A673 (cell line): ENCODE measurements around the gene DGCR8. TPM values are rescaled to one million over a fixed set of nuclear protein-coding genes. Genes with fewer than 3 reads are reported as not detected.

ENCODE experiments used
- BruUV-seq: library from RNA; stranded (reverse); fragments of 400-500 nt; replicated peaks from 2 replicates; lab custom pipeline; 2021; lab: Mats Ljungman, UMichigan
- CTCF ChIA-PET: fragments of 300-600 bp; sonication (Branson Sonifier 250); formaldehyde crosslinking; loops from one replicate; lab custom pipeline; 2022; ENCODE audit warnings: antibody characterized with exemption; lab: Charles Lee
- POLR2A ChIA-PET: fragments of 300-600 bp; sonication (Branson Sonifier 250); formaldehyde crosslinking; loops from one replicate; lab custom pipeline; 2022; ENCODE audit warnings: antibody characterized with exemption; ENCODE audit not compliant: low non-redundant PET; lab: Charles Lee
- DNase-seq: peaks from one replicate; pipeline ENCODE4 v3.0.0-alpha.2; 2015; ENCODE audit warnings: low spot score
- H3K27ac ChIP-seq: fragments of 200-600 bp; sonication (generic); 2 replicates; pipeline ENCODE4 v1.5.1; 2016; ENCODE audit warnings: mixed run types, low read depth, mild to moderate bottlenecking, mixed read lengths, antibody characterized with exemption, low read length; ENCODE audit not compliant: poor library complexity, severe bottlenecking
- H3K27me3 ChIP-seq: fragments of 200-600 bp; sonication (generic); replicated peaks from 2 replicates; pipeline ENCODE4 v1.6.1; 2017; ENCODE audit warnings: mixed run types, low read depth, mild to moderate bottlenecking, mixed read lengths, antibody characterized with exemption, low read length; ENCODE audit not compliant: insufficient read depth, poor library complexity
- H3K36me3 ChIP-seq: fragments of 200-600 bp; sonication (generic); 2 replicates; pipeline ENCODE4 v1.6.1; 2016; ENCODE audit warnings: mixed run types, mild to moderate bottlenecking, mixed read lengths, antibody characterized with exemption, low read length; ENCODE audit not compliant: insufficient read depth, poor library complexity, severe bottlenecking
- H3K4me1 ChIP-seq: fragments of 200-600 bp; sonication (generic); 2 replicates; pipeline ENCODE4 v1.6.1; 2017; ENCODE audit warnings: mixed run types, mild to moderate bottlenecking, mixed read lengths, antibody characterized with exemption, low read length; ENCODE audit not compliant: insufficient read depth, poor library complexity, severe bottlenecking
- H3K4me3 ChIP-seq: fragments of 200-600 bp; sonication (generic); 2 replicates; pipeline ENCODE4 v1.5.1; 2016; ENCODE audit warnings: low read depth, mixed run types, mild to moderate bottlenecking, mixed read lengths, low read length; ENCODE audit not compliant: poor library complexity, severe bottlenecking
- H3K9me3 ChIP-seq: fragments of 200-600 bp; sonication (generic); 2 replicates; pipeline ENCODE4 v1.6.1; 2016; ENCODE audit warnings: mixed run types, low read depth, mild to moderate bottlenecking, mixed read lengths, antibody characterized with exemption, low read length; ENCODE audit not compliant: poor library complexity, severe bottlenecking
- EZH2 ChIP-seq: fragments of 200-600 bp; sonication (generic); IDR thresholded peaks from 2 replicates; pipeline ENCODE4 v1.6.1; 2017; ENCODE audit warnings: borderline replicate concordance, low read depth, mild to moderate bottlenecking, mixed read lengths, antibody characterized with exemption, low read length; ENCODE audit not compliant: poor library complexity, severe bottlenecking
- intact Hi-C: fragments of 100-400 bp; cut with micrococcal nuclease; formaldehyde crosslinking; loops from one replicate; pipeline ENCODE4 v1.10.0; 2022; ENCODE audit not compliant: unreplicated experiment
- total RNA-seq: library from RNA; stranded (reverse); gene quantifications from 2 replicates; pipeline ENCODE4 v1.2.3, GENCODE V29; 2021
- TF ChIP-seq, protein P1 (sequence below): fragments of 300-800, 200-600 bp; sonication (generic); conservative IDR thresholded peaks from 2 replicates; pipeline ENCODE4 v1.5.1; 2017; ENCODE audit warnings: low read depth, mild to moderate bottlenecking, antibody characterized with exemption, low read length, moderate library complexity, mixed read lengths

DGCR8 gene
- total RNA-seq, 1 experiment from 2014 or later: 63.2 TPM

DNA sequence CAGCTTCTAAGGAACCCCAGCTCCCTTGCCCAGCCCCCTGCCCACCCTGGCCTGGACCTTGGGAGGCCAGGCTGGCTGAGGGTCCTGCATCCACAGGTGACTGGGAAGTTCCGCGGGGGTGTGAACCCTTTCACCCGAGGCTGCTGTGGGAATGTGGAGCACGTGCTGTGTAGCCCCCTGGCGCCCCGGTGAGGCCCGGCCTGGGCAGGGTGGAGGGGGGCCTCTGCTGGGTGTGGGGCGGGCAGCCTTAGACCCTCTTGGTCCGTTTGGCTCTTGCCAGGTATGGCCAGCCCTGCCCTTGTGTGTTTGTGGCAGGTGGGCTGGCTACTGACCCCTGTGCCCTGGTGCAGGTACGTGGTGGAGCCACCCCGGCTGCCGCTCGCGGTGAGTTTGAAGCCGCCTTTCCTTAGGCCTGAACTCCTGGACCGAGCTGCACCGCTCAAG is 60.5 kb downstream of the DGCR8 start:
- no peak for TF ChIP-seq EZH2
- TF ChIP-seq, protein P1, sequence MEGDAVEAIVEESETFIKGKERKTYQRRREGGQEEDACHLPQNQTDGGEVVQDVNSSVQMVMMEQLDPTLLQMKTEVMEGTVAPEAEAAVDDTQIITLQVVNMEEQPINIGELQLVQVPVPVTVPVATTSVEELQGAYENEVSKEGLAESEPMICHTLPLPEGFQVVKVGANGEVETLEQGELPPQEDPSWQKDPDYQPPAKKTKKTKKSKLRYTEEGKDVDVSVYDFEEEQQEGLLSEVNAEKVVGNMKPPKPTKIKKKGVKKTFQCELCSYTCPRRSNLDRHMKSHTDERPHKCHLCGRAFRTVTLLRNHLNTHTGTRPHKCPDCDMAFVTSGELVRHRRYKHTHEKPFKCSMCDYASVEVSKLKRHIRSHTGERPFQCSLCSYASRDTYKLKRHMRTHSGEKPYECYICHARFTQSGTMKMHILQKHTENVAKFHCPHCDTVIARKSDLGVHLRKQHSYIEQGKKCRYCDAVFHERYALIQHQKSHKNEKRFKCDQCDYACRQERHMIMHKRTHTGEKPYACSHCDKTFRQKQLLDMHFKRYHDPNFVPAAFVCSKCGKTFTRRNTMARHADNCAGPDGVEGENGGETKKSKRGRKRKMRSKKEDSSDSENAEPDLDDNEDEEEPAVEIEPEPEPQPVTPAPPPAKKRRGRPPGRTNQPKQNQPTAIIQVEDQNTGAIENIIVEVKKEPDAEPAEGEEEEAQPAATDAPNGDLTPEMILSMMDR: no peak
- BruUV-seq: no TSS peak
- H3K4me3 ChIP-seq: no peak overlapping the region
- no peaks in the 10 kb centered on the region for H3K9me3 ChIP-seq
- ChIA-PET POLR2A (no interaction called here), CTCF (interaction anchor here (0.6 kb wide), 1 partner anchor 15 kb away, joined by 3 read pairs; no protein-coding TSS in a partner anchor)
- intact Hi-C loops: no loop called here
- DNase-seq: no peak
- no peaks in the 10 kb centered on the region for H3K36me3 ChIP-seq
- H3K4me1 ChIP-seq: no peaks in the 10 kb centered on the region
- no peak overlapping the region for H3K27ac ChIP-seq
- no peaks in the 10 kb centered on the region for H3K27me3 ChIP-seq

DNA sequence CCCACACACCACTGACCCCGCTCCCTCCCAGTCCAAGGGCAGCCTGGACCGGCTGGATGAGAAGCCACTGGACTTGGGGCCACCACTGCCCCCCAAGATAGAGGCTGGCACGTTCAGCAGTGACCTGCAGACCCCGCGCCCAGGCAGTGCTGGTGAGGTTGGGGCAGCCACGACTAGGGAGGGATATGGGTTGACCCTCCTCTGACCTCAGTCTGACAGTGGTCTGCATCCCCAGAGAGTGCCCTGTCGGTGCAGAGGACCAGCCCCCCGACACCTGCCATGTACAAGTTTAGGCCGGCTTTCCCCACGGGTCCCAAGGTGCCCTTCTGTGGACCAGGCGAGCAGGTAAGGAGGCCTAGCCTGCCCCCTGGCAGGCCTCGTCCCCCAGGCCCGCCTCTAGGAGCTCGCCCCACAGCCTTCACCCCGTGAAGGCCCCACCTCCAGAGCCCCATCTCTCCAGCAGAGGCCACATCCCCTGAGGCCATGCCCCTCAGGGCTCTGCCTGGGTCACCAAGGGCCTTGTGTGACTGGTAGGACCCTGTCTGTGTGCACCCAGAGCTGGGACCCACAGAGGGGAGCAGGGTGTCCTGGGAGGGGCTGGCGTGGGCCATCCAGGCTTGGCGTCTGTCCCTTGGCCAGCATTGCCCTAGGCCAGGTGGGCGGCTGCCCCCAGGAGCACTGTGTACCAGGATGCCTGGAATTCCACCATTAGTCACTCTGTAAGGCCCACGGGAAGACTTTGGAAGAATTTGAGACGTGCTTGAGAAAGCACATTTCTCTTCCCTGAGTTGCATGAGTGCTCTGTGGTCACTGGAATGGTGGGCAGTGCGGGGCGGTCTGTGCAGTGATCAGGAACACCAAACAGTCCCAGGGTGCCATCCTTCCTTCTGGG is 61.4 kb downstream of the DGCR8 start:
- CTCF ChIA-PET: no interaction called here
- DNase-seq: no peak
- BruUV-seq: no TSS peak

DNA sequence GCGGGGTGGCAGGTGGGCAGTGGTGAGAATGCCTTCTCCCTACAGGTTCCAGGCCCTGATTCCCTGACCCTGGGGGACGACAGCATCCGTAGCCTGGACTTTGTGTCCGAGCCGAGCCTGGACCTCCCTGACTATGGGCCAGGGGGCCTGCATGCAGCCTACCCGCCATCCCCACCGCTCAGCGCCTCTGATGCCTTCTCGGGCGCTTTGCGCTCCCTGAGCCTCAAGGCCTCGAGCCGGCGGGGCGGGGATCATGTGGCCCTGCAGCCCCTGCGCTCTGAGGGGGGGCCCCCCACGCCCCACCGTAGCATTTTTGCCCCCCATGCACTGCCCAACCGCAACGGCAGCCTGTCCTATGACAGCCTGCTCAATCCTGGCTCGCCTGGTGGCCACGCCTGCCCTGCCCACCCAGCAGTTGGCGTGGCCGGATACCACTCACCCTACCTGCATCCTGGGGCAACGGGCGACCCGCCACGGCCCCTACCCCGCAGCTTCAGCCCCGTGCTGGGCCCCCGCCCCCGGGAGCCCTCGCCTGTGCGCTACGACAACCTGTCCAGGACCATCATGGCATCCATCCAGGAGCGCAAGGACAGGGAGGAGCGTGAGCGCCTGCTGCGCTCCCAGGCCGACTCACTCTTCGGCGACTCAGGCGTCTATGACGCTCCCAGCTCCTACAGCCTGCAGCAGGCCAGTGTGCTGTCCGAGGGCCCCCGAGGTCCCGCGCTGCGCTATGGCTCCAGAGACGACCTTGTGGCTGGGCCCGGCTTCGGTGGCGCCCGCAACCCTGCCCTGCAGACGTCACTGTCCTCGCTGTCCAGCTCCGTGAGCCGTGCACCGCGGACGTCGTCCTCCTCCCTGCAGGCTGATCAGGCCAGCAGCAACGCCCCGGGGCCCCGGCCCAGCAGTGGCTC is 62.9 kb downstream of the DGCR8 start:
- TF ChIP-seq, protein P1: no peak
- TF ChIP-seq EZH2: no peak
- Histone ChIP-seq H3K36me3 (no peaks in the 10 kb centered on the region), H3K4me3 (no peak overlapping the region), H3K9me3 (no peaks in the 10 kb centered on the region), H3K4me1 (no peaks in the 10 kb centered on the region), H3K27me3 (no peaks in the 10 kb centered on the region), H3K27ac (no peak overlapping the region)
- ChIA-PET CTCF (no interaction called here), POLR2A (no interaction called here)
- BruUV-seq: no TSS peak
- no peak for DNase-seq
- intact Hi-C loops: no loop called here

More for the DNA sequence above, 61.4 kb downstream of the DGCR8 start:
- intact Hi-C loops: no loop called here
- H3K27ac ChIP-seq: no peak overlapping the region
- H3K27me3 ChIP-seq: no peaks in the 10 kb centered on the region
- H3K4me1 ChIP-seq: no peaks in the 10 kb centered on the region
- no peak overlapping the region for H3K4me3 ChIP-seq
- H3K9me3 ChIP-seq: no peaks in the 10 kb centered on the region
- H3K36me3 ChIP-seq: no peaks in the 10 kb centered on the region
- TF ChIP-seq, protein P1: no peak
- TF ChIP-seq EZH2: no peak
- POLR2A ChIA-PET: no interaction called here
